NCI-H510A (cell line): Measurements from ENCODE around the gene FXN.
"Not testable (repeated sequence)": the region's sequence is repeated elsewhere in the genome, so short reads cannot be mapped to it uniquely, and the experiment has no call there.

Experiments
- DNase-seq: peaks from one replicate; lab custom pipeline; 2025; lab: John Stamatoyannopoulos, UW

The FXN gene

GRCh38 chr9:69070201-69070600 lies 34.6 kb downstream of the FXN start:
- no peak for DNase-seq

- DNase-seq, result no peak
These were observed 35.5 kb downstream of the FXN start for GRCh38 chr9:69071059-69071458.

- no peak for DNase-seq
These were observed 37.6 kb downstream of the FXN start for GRCh38 chr9:69073103-69073502.

- DNase-seq, result no peak
These were observed 39.2 kb downstream of the FXN start for GRCh38 chr9:69074801-69075200.

DNA sequence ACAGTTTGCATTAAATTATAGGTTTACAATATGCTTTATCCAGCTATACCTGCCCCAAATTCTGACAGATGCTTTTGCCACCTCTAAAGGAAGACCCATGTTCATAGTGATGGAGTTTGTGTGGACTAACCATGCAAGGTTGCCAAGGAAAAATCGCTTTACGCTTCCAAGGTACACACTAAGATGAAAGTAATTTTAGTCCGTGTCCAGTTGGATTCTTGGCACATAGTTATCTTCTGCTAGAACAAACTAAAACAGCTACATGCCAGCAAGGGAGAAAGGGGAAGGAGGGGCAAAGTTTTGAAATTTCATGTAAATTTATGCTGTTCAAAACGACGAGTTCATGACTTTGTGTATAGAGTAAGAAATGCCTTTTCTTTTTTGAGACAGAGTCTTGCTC lies 41.0 kb downstream of the FXN start:
- DNase-seq, result no peak

- no peak for DNase-seq
These were observed 42.5 kb downstream of the FXN start for GRCh38 chr9:69078069-69078468.

DNA sequence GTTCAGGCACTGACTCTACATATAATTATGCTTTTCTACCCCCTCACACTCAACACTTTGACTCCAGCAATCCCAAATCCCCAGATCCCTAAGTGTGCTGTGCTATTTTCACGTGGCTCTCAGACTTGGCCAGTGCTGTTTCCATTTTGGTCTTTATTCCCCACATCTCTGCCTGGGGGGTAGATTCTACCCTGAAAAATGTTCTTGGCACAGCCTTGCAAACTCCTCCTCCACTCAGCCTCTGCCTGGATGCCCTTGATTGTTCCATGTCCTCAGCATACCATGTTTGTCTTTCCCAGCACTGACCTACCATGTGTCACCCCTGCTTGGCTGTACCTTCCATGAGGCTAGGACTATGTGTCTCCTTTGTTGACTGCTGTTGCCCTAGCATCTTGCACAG lies 43.0 kb downstream of the FXN start:
- no peak for DNase-seq

GRCh38 chr9:69079186-69079585 lies 43.6 kb downstream of the FXN start:
- DNase-seq, result no peak

DNA sequence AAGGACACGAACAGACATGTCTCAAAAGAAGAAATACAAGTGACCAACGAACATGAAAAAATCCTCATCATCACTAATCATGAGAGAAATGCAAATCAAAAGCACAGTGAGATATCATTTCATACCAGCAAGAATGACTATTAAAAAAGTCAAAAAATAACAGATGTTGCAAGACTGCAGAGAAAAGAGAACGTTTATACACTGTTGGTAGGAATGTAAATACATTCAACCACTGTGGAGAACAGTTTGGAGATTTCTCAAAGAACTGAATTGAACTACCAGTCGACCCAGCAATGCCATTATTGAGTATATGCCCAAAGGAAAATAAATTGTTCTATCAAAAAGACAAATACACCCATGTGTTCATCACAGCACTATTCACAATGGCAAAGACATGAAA lies 45.7 kb downstream of the FXN start:
- DNase-seq, result no peak

GRCh38 chr9:69083321-69083720 lies 47.8 kb downstream of the FXN start:
- DNase-seq, result no peak

- DNase-seq, result no peak
These were observed 50.2 kb downstream of the FXN start for GRCh38 chr9:69085569-69086283.

DNA sequence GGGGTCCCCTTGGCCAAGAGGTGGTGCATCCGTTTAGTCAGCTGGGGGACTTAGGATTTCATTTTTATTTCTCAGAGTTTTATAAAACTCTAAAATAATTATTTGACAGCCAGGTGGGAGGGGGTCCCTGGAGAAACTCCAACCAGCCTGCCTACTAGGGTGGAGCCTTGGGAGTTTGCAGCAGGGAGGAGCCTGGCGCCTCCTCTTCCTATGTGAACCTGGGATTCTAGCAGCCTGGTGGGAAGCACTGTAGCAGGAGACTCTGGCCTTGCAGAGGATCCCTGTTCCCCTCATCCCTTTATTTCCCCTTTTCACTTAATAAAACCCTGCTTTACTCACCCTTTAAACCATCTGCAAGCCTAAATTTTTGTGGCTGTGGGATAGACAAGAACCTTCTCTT lies 50.8 kb downstream of the FXN start:
- no peak for DNase-seq

DNA sequence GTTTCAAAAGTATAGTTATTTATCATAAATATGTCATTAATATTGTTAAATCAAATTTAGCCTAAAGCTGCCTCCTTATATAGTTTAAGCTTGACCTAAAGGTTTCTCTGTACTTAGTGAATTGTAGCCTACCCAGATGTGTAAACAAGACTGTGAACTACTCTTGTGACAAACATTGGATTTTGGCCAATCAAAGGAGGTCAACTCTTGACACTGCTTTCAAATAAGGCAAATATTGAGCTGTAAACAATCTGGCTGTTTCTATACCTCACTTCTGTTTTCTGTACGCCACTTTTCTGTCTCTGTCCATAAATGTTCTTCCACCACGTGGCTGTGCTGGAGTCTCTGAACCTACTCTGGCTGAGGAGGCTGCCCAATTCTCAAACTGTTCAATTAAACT lies 51.2 kb downstream of the FXN start:
- no peak for DNase-seq

- DNase-seq, result no peak
These were observed 53.5 kb downstream of the FXN start for GRCh38 chr9:69089082-69089481.

DNA sequence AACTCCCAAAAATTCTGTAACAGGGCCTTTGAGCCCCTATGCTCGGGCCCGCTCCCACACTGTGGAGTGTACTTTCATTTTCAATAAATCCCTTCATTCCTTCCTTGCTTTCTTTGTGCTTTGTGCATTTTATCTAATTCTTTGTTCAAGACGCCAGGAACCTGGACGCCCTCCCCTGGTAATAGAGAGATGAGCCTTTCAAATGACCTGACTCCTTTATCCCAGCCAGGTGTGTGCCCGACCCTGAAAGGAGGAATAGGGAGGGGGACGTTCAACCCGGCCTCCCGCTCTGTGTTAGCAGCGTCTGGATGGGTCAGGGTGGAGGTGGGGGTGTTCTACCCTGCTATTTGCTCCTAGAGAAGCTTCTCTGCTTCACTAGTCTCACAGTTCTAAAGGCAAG lies 53.9 kb downstream of the FXN start:
- DNase-seq, result no peak

DNA sequence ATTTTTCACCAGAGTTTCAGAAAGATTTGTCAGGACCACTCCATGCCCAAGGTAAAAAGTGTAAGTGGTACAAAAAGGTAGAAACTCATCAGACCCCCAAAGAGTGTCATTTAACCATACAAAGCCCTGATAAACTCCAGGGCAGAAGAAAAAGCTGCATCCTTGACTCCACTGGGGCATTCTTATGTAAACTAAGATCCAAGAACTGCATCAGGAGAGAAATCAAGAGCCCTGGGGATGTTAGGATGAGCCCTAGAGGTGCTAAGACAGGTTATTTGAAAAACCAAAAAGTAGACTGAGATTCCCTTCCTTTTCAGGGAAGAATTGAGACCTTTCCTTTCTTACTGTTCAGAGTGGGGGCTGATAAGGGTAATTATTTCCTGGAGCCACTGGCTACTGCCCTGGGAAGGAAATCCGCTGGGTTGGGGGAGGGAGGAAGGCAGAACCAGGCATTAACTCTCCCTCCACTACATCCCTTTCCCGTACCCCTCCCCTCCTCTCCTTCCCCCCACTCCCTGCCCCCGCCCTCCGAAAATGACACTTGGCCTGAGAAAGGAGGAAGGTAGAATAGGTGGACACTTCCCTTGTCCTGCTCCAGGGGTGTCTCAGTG lies 54.7 kb downstream of the FXN start:
- no peak for DNase-seq

GRCh38 chr9:69090946-69091345 lies 55.4 kb downstream of the FXN start:
- DNase-seq, result no peak

GRCh38 chr9:69093471-69094103 lies 58.0 kb downstream of the FXN start:
- no peak for DNase-seq

GRCh38 chr9:69094361-69095135 lies 59.0 kb downstream of the FXN start:
- DNase-seq, result not testable (repeated sequence)

- DNase-seq, result no peak
These were observed 61.5 kb downstream of the FXN start for GRCh38 chr9:69097064-69097463.

DNA sequence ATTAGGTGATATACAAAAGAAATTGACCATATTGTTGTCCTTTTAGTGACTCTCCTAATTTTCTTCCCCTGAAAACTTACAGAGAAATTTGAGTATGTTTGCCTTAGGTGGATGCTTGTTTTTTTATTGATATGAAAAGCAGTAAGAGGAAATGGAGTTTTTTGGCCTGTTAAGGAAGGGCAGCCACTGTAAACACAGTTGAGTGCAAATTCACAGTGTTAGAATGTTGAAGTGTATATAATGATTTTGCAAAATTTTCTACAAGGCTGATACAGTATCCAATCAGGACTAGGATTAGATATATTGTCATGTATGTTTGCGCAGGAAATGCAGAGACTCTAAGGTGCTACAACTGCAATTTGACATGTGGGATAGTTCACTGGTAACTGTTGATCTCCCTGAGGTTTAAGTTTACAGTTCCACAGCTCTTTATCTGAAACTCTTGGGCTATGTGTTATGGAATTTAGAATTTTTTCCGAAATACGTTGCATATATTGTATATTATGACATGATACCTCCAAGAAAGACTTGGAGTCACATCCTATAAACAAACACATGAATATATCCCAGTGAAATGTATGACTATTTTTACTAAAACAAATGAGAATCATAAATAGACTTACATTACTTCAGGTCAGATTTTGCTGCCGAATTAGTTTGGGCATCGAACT lies 62.5 kb downstream of the FXN start:
- no peak for DNase-seq

DNA sequence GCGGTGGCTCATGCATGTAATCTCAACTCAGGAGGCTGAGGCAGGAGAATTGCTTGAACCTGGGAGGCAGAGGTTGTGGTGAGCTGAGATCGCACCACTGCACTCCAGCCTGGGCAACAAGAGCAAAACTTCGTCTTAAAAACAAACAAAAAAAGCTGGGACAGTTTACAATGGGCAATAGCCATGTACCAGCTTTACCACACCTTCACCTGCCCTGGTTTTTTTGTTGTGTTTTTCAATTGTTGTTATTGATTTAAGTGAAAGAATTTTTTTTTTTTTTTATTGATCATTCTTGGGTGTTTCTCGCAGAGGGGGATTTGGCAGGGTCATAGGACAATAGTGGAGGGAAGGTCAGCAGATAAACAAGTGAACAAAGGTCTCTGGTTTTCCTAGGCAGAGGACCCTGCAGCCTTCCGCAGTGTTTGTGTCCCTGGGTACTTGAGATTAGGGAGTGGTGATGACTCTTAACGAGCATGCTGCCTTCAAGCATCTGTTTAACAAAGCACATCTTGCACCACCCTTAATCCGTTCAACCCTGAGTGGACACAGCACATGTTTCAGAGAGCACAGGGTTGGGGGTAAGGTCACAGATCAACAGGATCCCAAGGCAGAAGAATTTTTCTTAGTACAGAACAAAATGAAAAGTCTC lies 67.9 kb downstream of the FXN start:
- DNase-seq, result not testable (repeated sequence)
